ENCODE measurements around the gene TRPM4.
"Not testable (repeated sequence)": the region's sequence is repeated elsewhere in the genome, so short reads cannot be mapped to it uniquely, and the experiment has no call there.

TRPM4 gene

GRCh38 chr19:49196527-49197240 is 39.1 kb downstream of the TRPM4 start:
- no peak for DNase-seq

DNA sequence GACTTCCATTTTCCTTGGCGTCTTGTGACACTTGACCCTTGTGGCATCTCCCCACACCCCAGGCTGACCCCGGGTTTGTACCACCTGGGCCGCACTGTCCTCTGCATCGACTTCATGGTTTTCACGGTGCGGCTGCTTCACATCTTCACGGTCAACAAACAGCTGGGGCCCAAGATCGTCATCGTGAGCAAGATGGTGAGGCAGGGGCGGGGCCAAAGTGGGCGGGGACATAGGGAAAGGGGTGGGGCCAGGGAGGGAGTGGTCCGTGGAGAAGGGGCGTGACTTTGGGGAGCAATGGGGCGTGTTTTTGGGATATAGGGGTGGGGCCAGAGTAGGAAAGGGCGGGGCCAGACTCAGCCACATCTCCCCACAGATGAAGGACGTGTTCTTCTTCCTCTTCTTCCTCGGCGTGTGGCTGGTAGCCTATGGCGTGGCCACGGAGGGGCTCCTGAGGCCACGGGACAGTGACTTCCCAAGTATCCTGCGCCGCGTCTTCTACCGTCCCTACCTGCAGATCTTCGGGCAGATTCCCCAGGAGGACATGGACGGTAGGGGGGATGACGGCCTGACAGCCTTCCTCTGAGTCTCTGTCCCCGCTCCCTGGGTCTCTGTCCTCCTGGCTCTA is 42.8 kb downstream of the TRPM4 start:
- no peak for DNase-seq

DNA sequence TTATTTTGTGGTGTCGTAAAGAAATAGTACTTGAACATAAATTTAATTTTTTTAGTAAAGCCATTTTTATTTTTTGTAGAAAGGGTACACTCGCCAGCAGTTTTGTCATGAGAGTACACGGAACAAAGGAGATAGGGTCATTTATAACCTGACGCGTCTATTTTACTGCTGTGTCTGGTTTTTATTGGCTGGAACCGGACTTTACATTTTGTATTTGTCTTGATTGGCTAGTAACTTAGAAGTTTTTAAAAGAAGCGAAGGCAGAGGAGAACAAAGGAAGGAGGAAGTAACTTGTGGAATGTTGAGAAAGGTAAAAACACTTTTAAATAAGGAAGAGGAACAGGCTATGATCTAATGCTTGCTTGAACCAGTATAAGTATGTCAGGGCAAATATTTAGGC is 43.5 kb downstream of the TRPM4 start:
- no peak for DNase-seq

DNA sequence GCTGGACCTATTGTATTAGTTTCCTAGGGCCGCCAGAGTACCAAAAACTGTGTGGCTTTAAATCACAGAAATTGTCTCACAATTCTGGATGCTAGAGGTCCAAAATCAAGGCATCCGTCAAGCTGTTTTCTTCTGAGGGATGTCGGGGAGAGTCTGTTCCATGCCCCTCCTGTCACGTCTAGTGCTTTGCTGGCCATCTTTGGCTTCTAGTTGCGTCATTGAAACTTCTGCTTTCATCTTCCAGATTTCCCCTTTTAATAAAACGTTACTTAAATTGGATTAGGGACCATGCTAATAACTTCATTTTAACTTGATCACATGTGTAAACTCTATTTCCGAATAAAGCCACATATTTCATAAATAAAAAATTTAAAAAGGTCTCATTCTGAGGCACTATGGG is 47.5 kb downstream of the TRPM4 start:
- DNase-seq: no peak

- DNase-seq: not testable (repeated sequence)
Observed at GRCh38 chr19:49209502-49209901, 51.9 kb downstream of the TRPM4 start.

GRCh38 chr19:49210108-49210900 is 52.7 kb downstream of the TRPM4 start:
- no peak for DNase-seq

DNA sequence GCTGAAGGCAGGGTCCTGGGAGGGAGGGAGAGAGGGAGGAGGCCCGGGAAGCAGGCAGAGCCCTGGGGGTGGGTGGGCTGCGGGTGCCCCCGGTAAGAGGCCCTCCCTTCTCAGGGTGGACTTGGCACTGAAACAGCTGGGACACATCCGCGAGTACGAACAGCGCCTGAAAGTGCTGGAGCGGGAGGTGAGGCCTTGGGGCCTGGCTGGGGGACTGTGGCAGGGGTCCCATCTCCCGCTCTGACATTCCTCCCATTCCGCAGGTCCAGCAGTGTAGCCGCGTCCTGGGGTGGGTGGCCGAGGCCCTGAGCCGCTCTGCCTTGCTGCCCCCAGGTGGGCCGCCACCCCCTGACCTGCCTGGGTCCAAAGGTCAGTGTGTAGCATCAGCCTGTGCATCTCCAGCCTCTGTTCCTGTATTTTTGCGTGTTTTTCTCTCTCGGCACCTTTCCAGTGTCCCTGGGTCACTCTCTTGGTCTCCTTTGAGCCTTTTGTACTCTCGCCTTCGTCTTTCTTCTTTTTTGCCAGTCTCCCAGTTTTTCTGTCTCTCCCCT is 53.4 kb downstream of the TRPM4 start:
- no peak for DNase-seq

GRCh38 chr19:49212016-49212701 is 54.6 kb downstream of the TRPM4 start:
- peak; percentile 55 for DNase-seq

DNA sequence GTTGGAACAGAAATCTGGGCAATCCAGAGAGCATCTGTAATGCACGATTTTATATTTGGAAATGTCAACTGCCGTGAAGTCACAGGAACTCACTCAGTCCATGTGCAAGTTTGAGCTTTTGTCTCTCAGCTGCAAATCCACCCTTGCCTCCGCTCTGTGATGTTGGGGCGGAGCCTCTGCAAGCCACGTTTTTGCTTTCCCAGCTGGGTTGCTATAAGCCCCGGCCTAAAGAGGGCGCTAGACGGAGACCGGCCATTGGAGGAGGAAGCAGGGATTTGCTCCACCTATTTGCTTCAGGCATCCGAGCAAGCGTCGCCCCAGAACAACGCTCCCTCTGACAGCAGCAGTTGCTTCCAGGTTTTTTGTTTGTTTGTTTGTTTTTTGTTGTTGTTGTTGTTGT is 56.2 kb downstream of the TRPM4 start:
- no peak for DNase-seq

DNA sequence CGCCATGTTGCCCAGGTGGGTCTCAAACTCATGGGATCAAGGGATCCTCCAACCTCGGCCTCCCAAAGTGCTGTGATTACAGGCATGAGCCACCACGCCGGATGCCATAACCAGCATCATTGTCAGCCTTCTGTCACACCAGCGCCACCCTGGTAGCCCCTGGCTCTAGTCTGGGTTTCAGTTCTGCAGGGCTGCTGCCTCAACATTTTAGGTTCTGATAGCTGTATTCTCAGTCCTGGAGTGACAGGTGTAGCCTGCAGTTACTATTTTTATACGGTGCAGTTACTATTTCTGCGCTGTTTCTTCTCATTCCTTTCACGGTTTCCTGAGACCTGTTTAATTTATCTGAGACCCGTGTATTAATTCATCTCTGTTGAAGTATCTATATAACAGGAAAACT is 57.1 kb downstream of the TRPM4 start:
- DNase-seq: no peak

GRCh38 chr19:49216071-49216470 is 58.5 kb downstream of the TRPM4 start:
- DNase-seq: no peak

- no peak for DNase-seq
Observed at GRCh38 chr19:49217382-49217781, 59.8 kb downstream of the TRPM4 start.

GRCh38 chr19:49222011-49222410 is 64.4 kb downstream of the TRPM4 start:
- no peak for DNase-seq

DNA sequence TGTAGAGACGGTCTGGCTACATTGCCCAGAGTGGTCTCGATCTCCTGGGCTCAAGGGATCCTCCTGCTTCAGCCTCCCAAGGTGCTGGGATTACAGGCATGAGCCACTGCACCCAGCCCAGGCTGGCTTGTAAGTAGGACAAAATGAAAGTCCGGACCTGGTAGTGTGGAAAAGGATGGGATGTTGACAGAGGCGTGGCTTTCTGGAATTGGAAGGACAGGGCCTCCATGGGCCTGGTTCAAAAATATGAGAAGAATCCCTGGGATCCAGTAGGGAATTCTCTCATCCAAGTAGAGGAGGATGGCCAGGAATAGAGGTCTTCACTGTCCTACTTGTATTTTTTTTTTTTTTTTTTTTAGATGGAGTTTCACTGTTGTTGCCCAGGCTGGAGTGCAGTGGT is 64.9 kb downstream of the TRPM4 start:
- DNase-seq: no peak

GRCh38 chr19:49223472-49223871 is 65.9 kb downstream of the TRPM4 start:
- DNase-seq: no peak

- DNase-seq: not testable (repeated sequence)
Observed at GRCh38 chr19:49224441-49224840, 66.8 kb downstream of the TRPM4 start.

GRCh38 chr19:49224879-49225278 is 67.3 kb downstream of the TRPM4 start:
- peak; percentile 80 for DNase-seq

GRCh38 chr19:49229416-49229815 is 71.8 kb downstream of the TRPM4 start:
- DNase-seq: no peak

DNA sequence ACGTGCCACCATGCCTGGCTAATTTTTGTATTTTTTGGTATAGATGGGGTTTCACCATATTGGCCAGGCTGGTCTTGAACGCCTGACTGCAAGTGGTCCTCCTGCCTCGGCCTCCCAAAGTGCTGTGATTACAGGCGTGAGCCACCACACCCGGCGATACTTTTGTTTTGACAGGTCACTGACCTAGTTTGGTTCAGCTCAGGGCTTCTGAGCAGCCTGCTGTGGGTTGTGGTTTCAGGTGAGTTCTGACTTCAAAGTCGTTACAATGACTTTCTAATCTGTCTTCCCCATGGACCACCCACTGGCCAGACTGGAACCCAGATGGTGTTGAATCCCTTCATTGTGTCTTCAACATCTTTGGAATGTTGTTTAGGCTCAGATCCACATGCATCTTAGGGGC is 73.8 kb downstream of the TRPM4 start:
- no peak for DNase-seq

DNA sequence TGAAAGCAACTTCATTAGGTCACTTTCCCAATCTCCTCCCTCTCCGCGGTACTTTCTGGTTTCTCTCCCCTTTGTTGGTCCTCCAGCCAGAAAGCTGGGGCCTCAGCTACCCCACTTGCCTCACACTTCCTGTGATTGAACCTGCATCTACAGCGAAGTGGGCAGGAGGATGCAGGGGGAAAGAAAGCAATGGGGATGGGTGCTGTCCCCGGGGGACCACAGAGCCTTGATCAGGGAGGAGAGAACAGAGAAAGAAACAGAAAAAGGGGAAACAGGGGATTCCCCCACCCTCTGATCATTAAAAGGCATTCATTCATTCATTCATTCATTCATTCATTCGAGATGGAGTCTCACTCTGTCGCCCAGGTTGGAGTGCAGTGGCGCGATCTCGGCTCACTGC is 74.2 kb downstream of the TRPM4 start:
- DNase-seq: no peak

- no peak for DNase-seq
Observed at GRCh38 chr19:49233163-49233562, 75.6 kb downstream of the TRPM4 start.

GRCh38 chr19:49241769-49242168 is 84.2 kb downstream of the TRPM4 start:
- DNase-seq: no peak

DNA sequence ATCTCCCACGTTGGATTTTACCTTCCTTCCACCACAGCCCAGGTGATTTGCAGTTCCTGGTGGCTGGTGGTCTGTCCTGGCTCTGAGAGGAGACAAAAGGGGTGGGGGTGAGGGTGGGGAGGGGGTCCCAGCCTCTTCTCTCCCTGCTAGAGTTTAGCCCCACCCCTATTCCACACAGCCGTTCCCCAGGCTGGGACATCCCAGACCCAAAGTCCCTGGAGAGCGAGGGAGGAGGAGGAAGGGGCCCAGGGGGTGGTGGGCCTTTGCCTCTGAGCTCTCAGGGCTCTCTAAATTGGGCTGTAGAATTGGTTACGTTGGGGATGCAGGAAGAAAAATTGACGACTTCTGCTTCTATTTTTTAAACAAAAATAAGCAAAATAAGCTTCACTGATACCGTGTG is 85.5 kb downstream of the TRPM4 start:
- DNase-seq: no peak
